ENCODE data around the gene MRPS30.

The MRPS30 gene

DNA sequence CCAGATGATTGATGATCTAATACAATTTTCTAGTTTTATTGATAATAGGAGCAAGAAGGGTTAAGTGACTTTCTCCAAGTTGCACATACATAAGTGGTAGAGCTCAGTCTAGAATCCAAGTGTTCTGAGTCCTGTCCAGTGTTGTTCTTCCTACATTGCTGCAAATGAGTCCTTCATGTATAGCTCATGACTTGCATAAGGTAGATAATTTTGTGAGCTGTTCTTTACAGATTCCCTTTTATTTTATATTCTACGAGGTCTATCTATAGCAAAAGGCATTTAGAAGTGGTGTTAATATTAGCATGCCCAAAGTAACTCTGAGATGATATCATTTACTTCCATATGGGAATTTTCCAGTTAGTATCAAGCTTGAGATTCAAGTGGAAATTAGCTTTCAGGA lies 20.0 kb downstream of the MRPS30 start:
- Histone ChIP-seq H3K27ac (replicated peaks; ENCODE audit: low read length) (no peak overlapping the region), H4K91ac (ENCODE audit: low read depth, low read length, poor library complexity) (no peak overlapping the region), H2BK120ac (ENCODE audit: low read depth, low read length) (no peak overlapping the region), H3K79me1 (ENCODE audit: low read depth, low read length) (no peaks in the 10 kb centered on the region), H3K9me3 (replicated peaks in 1 of 2; ENCODE audit: control insufficient read depth in 2 of 2, insufficient read depth in 1 of 2, low read depth in 1 of 2, low read length in 2 of 2) (no peaks in the 10 kb centered on the region), H3K36me3 (replicated peaks in 1 of 2; ENCODE audit: control insufficient read depth in 2 of 2, insufficient read depth in 2 of 2, low read length in 2 of 2) (peaks cover 0 to 5% of the 10 kb centered on the region in 2 donors), H3K4ac (ENCODE audit: low read length) (no peak overlapping the region), H2AFZ (ENCODE audit: low read length) (no peak overlapping the region), H3K23ac (ENCODE audit: low read depth, low read length, poor library complexity) (no peak overlapping the region), H2BK15ac (ENCODE audit: low read length) (no peak overlapping the region), H3K14ac (ENCODE audit: low read length) (no peak overlapping the region), H3K9ac (ENCODE audit: low read depth, low read length, poor library complexity) (no peak overlapping the region), H3K4me2 (ENCODE audit: insufficient read depth, low read length, poor library complexity, severe bottlenecking) (no peak overlapping the region), H2BK12ac (ENCODE audit: low read length) (no peak overlapping the region), H3K18ac (ENCODE audit: low read length) (no peak overlapping the region), H3K4me3 (ENCODE audit: low read length in 2 of 2) (no peak overlapping the region), H4K8ac (ENCODE audit: low read depth, low read length) (no peak overlapping the region), H3K4me1 (ENCODE audit: control insufficient read depth in 2 of 2, insufficient read depth in 1 of 2, low read depth in 1 of 2, low read length in 2 of 2) (no peaks in the 10 kb centered on the region), H2BK5ac (ENCODE audit: low read length) (no peak overlapping the region), H2AK5ac (ENCODE audit: low read depth, low read length) (no peak overlapping the region), H3K27me3 (ENCODE audit: control insufficient read depth in 3 of 3, insufficient read depth in 3 of 3, low read depth in 1 of 3, low read length in 3 of 3) (no peaks in the 10 kb centered on the region)
- DNase-seq (ENCODE audit: low spot score), result no peak
- WGBS, 2 donors (ENCODE audit: extremely low coverage in 2 of 2, insufficient read length in 2 of 2, insufficient replicate concordance in 1 of 2), result no CpG with 5 or more reads among the region's 1 CpG

DNA sequence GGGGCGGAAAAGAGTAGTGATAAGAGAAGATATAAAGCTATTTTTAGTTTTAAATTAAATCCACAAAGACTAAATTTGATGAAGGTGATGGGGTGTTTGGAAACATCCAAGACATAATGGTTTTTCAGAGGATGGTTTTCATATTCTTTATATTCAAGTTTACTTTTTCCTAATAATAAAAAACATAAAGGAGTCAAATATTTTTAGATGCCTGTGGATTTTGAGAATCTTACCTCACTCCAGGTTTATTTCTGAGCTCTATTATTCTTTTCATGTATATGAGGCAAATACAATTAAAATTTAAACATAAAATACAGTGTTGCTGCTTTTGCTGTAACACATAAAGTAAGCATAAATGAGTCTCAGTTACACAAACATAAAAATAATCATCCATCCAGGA lies 22.2 kb downstream of the MRPS30 start:
- no peaks in the 10 kb centered on the region for H3K4me1 ChIP-seq (ENCODE audit: control insufficient read depth in 2 of 2, insufficient read depth in 1 of 2, low read depth in 1 of 2, low read length in 2 of 2)
- H3K23ac ChIP-seq (ENCODE audit: low read depth, low read length, poor library complexity), result no peak overlapping the region
- H3K9me3 ChIP-seq (replicated peaks in 1 of 2; ENCODE audit: control insufficient read depth in 2 of 2, insufficient read depth in 1 of 2, low read depth in 1 of 2, low read length in 2 of 2), result no peaks in the 10 kb centered on the region
- H3K14ac ChIP-seq (ENCODE audit: low read length), result no peak overlapping the region
- H2BK12ac ChIP-seq (ENCODE audit: low read length), result no peak overlapping the region
- H2AK5ac ChIP-seq (ENCODE audit: low read depth, low read length), result no peak overlapping the region
- no peak overlapping the region for H3K4ac ChIP-seq (ENCODE audit: low read length)
- H3K79me1 ChIP-seq (ENCODE audit: low read depth, low read length), result no peaks in the 10 kb centered on the region
- no peaks in the 10 kb centered on the region for H3K36me3 ChIP-seq (replicated peaks in 1 of 2; ENCODE audit: control insufficient read depth in 2 of 2, insufficient read depth in 2 of 2, low read length in 2 of 2)
- H2BK5ac ChIP-seq (ENCODE audit: low read length), result no peak overlapping the region
- H3K9ac ChIP-seq (ENCODE audit: low read depth, low read length, poor library complexity), result no peak overlapping the region
- no peak overlapping the region for H3K18ac ChIP-seq (ENCODE audit: low read length)
- no peak for DNase-seq (ENCODE audit: low spot score)
- no CpG with 5 or more reads among the region's 1 CpG for WGBS, 2 donors (ENCODE audit: extremely low coverage in 2 of 2, insufficient read length in 2 of 2, insufficient replicate concordance in 1 of 2)
- H3K27ac ChIP-seq (replicated peaks; ENCODE audit: low read length), result no peak overlapping the region
- no peak overlapping the region for H3K4me2 ChIP-seq (ENCODE audit: insufficient read depth, low read length, poor library complexity, severe bottlenecking)
- no peak overlapping the region for H3K4me3 ChIP-seq (ENCODE audit: low read length in 2 of 2)
- no peak overlapping the region for H2BK120ac ChIP-seq (ENCODE audit: low read depth, low read length)
- H4K91ac ChIP-seq (ENCODE audit: low read depth, low read length, poor library complexity), result no peak overlapping the region
- H2AFZ ChIP-seq (ENCODE audit: low read length), result no peak overlapping the region
- no peaks in the 10 kb centered on the region for H3K27me3 ChIP-seq (ENCODE audit: control insufficient read depth in 3 of 3, insufficient read depth in 3 of 3, low read depth in 1 of 3, low read length in 3 of 3)
- no peak overlapping the region for H4K8ac ChIP-seq (ENCODE audit: low read depth, low read length)
- H2BK15ac ChIP-seq (ENCODE audit: low read length), result no peak overlapping the region

DNA sequence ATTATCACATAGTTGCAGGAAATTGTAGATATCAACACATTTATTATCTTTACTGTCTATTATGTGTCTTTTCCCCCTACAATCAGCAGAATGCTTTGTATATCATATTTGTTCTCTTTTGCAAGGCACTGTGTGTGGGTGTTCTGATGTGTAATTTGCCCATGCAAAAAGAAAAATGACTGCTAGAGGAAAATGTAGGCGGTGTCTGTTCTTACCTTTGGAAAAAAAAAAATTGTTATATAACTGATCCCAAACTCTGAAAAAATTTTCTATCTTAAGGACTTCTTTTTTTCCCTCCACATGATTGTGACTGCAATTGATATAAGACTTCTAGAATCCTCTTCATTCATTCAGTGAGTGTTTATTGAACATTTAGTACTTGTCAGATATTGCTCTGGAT lies 24.5 kb downstream of the MRPS30 start:
- no peaks in the 10 kb centered on the region for H3K79me1 ChIP-seq (ENCODE audit: low read depth, low read length)

DNA sequence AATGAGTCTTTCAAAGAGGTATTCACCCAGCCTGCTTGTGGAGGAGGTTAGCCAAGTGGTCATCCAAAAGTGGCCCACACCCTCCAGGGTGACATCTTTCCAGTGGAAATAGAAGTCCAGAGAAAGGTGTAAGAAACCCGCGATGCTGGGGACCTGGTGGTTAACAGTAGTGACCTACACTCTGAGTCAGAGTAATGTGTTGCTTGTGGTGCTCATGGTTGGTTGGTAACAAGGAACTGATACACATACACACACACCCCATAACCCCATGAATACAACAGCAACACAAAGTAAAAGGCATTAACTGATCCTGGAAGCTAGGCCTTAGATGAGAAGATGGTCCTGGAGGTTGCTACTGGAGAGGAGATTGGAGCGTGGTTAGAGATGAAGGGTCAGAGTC lies 26.9 kb downstream of the MRPS30 start:
- Histone ChIP-seq H3K23ac (ENCODE audit: low read depth, low read length, poor library complexity) (no peak overlapping the region), H2BK5ac (ENCODE audit: low read length) (no peak overlapping the region), H3K27ac (replicated peaks; ENCODE audit: low read length) (no peak overlapping the region), H3K4me1 (ENCODE audit: control insufficient read depth in 2 of 2, insufficient read depth in 1 of 2, low read depth in 1 of 2, low read length in 2 of 2) (no peaks in the 10 kb centered on the region), H2AFZ (ENCODE audit: low read length) (no peak overlapping the region), H3K18ac (ENCODE audit: low read length) (no peak overlapping the region), H4K8ac (ENCODE audit: low read depth, low read length) (no peak overlapping the region), H2BK120ac (ENCODE audit: low read depth, low read length) (no peak overlapping the region), H3K9ac (ENCODE audit: low read depth, low read length, poor library complexity) (no peak overlapping the region), H2AK5ac (ENCODE audit: low read depth, low read length) (no peak overlapping the region), H3K79me1 (ENCODE audit: low read depth, low read length) (no peaks in the 10 kb centered on the region), H3K4ac (ENCODE audit: low read length) (no peak overlapping the region), H4K91ac (ENCODE audit: low read depth, low read length, poor library complexity) (no peak overlapping the region), H3K9me3 (replicated peaks in 1 of 2; ENCODE audit: control insufficient read depth in 2 of 2, insufficient read depth in 1 of 2, low read depth in 1 of 2, low read length in 2 of 2) (peaks cover 5 to 15% of the 10 kb centered on the region in 2 donors), H2BK15ac (ENCODE audit: low read length) (no peak overlapping the region), H3K14ac (ENCODE audit: low read length) (no peak overlapping the region), H3K36me3 (replicated peaks in 1 of 2; ENCODE audit: control insufficient read depth in 2 of 2, insufficient read depth in 2 of 2, low read length in 2 of 2) (peaks cover 0 to 2% of the 10 kb centered on the region in 2 donors), H3K4me3 (ENCODE audit: low read length in 2 of 2) (no peak overlapping the region), H3K27me3 (ENCODE audit: control insufficient read depth in 3 of 3, insufficient read depth in 3 of 3, low read depth in 1 of 3, low read length in 3 of 3) (no peaks in the 10 kb centered on the region), H3K4me2 (ENCODE audit: insufficient read depth, low read length, poor library complexity, severe bottlenecking) (no peak overlapping the region), H2BK12ac (ENCODE audit: low read length) (no peak overlapping the region)
- no CpG with 5 or more reads among the region's 3 CpGs for WGBS, 2 donors (ENCODE audit: extremely low coverage in 2 of 2, insufficient read length in 2 of 2, insufficient replicate concordance in 1 of 2)
- no peak for DNase-seq (ENCODE audit: low spot score)

More for the DNA sequence above, 24.5 kb downstream of the MRPS30 start:
- H2AK5ac ChIP-seq (ENCODE audit: low read depth, low read length), result no peak overlapping the region
- H2BK15ac ChIP-seq (ENCODE audit: low read length), result no peak overlapping the region
- no peaks in the 10 kb centered on the region for H3K9me3 ChIP-seq (replicated peaks in 1 of 2; ENCODE audit: control insufficient read depth in 2 of 2, insufficient read depth in 1 of 2, low read depth in 1 of 2, low read length in 2 of 2)
- H2BK5ac ChIP-seq (ENCODE audit: low read length), result no peak overlapping the region
- no peak overlapping the region for H3K4ac ChIP-seq (ENCODE audit: low read length)
- H3K36me3 ChIP-seq (replicated peaks in 1 of 2; ENCODE audit: control insufficient read depth in 2 of 2, insufficient read depth in 2 of 2, low read length in 2 of 2), result no peaks in the 10 kb centered on the region
- no peak overlapping the region for H2BK12ac ChIP-seq (ENCODE audit: low read length)
- H3K23ac ChIP-seq (ENCODE audit: low read depth, low read length, poor library complexity), result no peak overlapping the region
- H3K18ac ChIP-seq (ENCODE audit: low read length), result no peak overlapping the region
- no peak overlapping the region for H3K4me3 ChIP-seq (ENCODE audit: low read length in 2 of 2)
- H3K27me3 ChIP-seq (ENCODE audit: control insufficient read depth in 3 of 3, insufficient read depth in 3 of 3, low read depth in 1 of 3, low read length in 3 of 3), result no peaks in the 10 kb centered on the region
- no peak overlapping the region for H3K9ac ChIP-seq (ENCODE audit: low read depth, low read length, poor library complexity)
- H2AFZ ChIP-seq (ENCODE audit: low read length), result no peak overlapping the region
- no peak overlapping the region for H3K4me2 ChIP-seq (ENCODE audit: insufficient read depth, low read length, poor library complexity, severe bottlenecking)
- no peak overlapping the region for H4K8ac ChIP-seq (ENCODE audit: low read depth, low read length)
- no peak overlapping the region for H3K27ac ChIP-seq (replicated peaks; ENCODE audit: low read length)
- no CpG with 5 or more reads among the region's 1 CpG for WGBS, 2 donors (ENCODE audit: extremely low coverage in 2 of 2, insufficient read length in 2 of 2, insufficient replicate concordance in 1 of 2)
- no peak overlapping the region for H4K91ac ChIP-seq (ENCODE audit: low read depth, low read length, poor library complexity)
- no peak for DNase-seq (ENCODE audit: low spot score)
- no peak overlapping the region for H2BK120ac ChIP-seq (ENCODE audit: low read depth, low read length)
- H3K4me1 ChIP-seq (ENCODE audit: control insufficient read depth in 2 of 2, insufficient read depth in 1 of 2, low read depth in 1 of 2, low read length in 2 of 2), result no peaks in the 10 kb centered on the region
- no peak overlapping the region for H3K14ac ChIP-seq (ENCODE audit: low read length)

All from neuronal stem cell (in vitro differentiated cells).